Right lobe of liver (tissue), 6 donors: ENCODE measurements around the gene NOVA2. TPM values are rescaled to one million over a fixed set of nuclear protein-coding genes. Genes with fewer than 3 reads are reported as not detected.

Source experiments
- ATAC-seq, 4 donors: fragments of 200-7000 bp; cut with Tn5 transposase; one replicate each; pipeline ENCODE4 v1.9.1; 2020; ENCODE audit warnings: mild to moderate bottlenecking in 4 of 4, moderate library complexity in 4 of 4
- DNase-seq, 3 donors: peaks; one replicate each; pipeline ENCODE4 v3.0.0-alpha.2; 2020
- H3K27ac ChIP-seq, 3 donors: fragments of 200-600 bp; one replicate each; pipeline ENCODE4 v1.8.0; 2022
- H3K27me3 ChIP-seq, 2 donors: fragments of 200-600 bp; one replicate each; pipeline ENCODE4 v1.8.0; 2022
- H3K36me3 ChIP-seq, 4 donors: fragments of 200-600 bp; sonication (generic) in 1 of 4; one replicate each; pipeline versions ENCODE4 v1.5.1 to v1.8.0; 2017 to 2022; ENCODE audit warnings: control low read depth in 1 of 4
- H3K4me1 ChIP-seq, 4 donors: fragments of 200-600 bp; sonication (generic) in 1 of 4; one replicate each; pipeline versions ENCODE4 v1.5.1 to v1.8.0; 2017 to 2022; ENCODE audit warnings: control low read depth in 1 of 4
- H3K4me3 ChIP-seq, 3 donors: fragments of 200-600 bp; one replicate each; pipeline ENCODE4 v1.8.0; 2022
- H3K9me3 ChIP-seq, 4 donors: fragments of 200-600 bp; sonication (generic) in 1 of 4; one replicate each; pipeline versions ENCODE4 v1.5.1 to v1.8.0; 2017 to 2022; ENCODE audit warnings: control low read depth in 1 of 4
- CTCF ChIP-seq, 4 donors: fragments of 200-600 bp in 3 of 4; fragments of 450-650 bp in 1 of 4; IDR thresholded peaks; one replicate each; pipeline versions ENCODE4 v1.5.1 to v1.8.0; 2016 to 2022; ENCODE audit warnings: antibody characterized with exemption in 4 of 4, mild to moderate bottlenecking in 2 of 4
- POLR2A ChIP-seq: fragments of 450-650 bp; IDR thresholded peaks from one replicate; pipeline ENCODE4 v1.6.1; 2017; ENCODE audit warnings: antibody characterized with exemption, mild to moderate bottlenecking
- WGBS: methylation state at CpG from one replicate; pipeline ENCODE4 v1.1.6; 2018; ENCODE audit warnings: low coverage, low lambda C conversion rate; ENCODE audit not compliant: insufficient coverage; ENCODE audit errors: missing lambda C conversion rate; 5-methylcytosine and 5-hydroxymethylcytosine counted together
- intact Hi-C, 2 donors: fragments of 100-400 bp; cut with DNase I; formaldehyde crosslinking; loops; one replicate each; pipeline versions ENCODE4 v1.11.2 to v1.14.1; 2022
- total RNA-seq, 6 experiments: library from RNA; depleted of rRNA in 2 of 6; stranded (reverse); fragments of >200 nt in 2 of 6; fragmentation: NEBNext Ultra II Directional in 3 of 6; extraction: Animal tissue kit (Norgen Biotek cat#: 25700) in 3 of 6; gene quantifications; one replicate each; pipeline versions ENCODE4 v1.1.0 to v1.2.4, GENCODE V29; 2016 to 2023
- donor health status: DM: no; HTN: yes; CAD: no.
- donor health status: DM: no; HTN: no; CAD: no.
- donor health status: DM: no; HTN: no; CAD: no.
- donor health status: DM: no; HTN: yes; CAD: no.
- donor health status: DM: no; HTN: yes; CAD: no.

NOVA2 gene
- total RNA-seq, 6 experiments from 2014 or later, result 0.66 to 2.5 (median 0.85) TPM

- intact Hi-C loops, result loop anchor here in 1 of 2 donors (10.0 kb wide), 1 partner anchor 193 kb away; no protein-coding TSS in a partner anchor
- Histone ChIP-seq H3K4me1 (peaks cover 0 to 21% (median 0%) of the 10 kb centered on the region in 4 donors), H3K36me3 (no peaks in the 10 kb centered on the region), H3K9me3 (no peaks in the 10 kb centered on the region), H3K27ac (no peak overlapping the region), H3K4me3 (no peak overlapping the region), H3K27me3 (peaks cover 0 to 11% of the 10 kb centered on the region in 2 donors)
- 76% methylated on average over 5 of the region's 15 CpGs for WGBS
- DNase-seq, result peak in 1 of 3 donors; percentile 51
- no peak for ATAC-seq
- no peak for TF ChIP-seq CTCF (IDR thresholded peaks at IDR 0.05)
- TF ChIP-seq POLR2A, result no peak
These were observed 44.4 kb upstream of the NOVA2 start for GRCh38 chr19:46017874-46018675.

- Histone ChIP-seq H3K9me3 (no peaks in the 10 kb centered on the region), H3K4me3 (no peak overlapping the region), H3K36me3 (no peaks in the 10 kb centered on the region), H3K27me3 (peaks cover 0 to 11% of the 10 kb centered on the region in 2 donors), H3K4me1 (peaks cover 0 to 21% (median 0%) of the 10 kb centered on the region in 4 donors), H3K27ac (no peak overlapping the region)
- 0% methylated on average over 1 of the region's 7 CpGs for WGBS
- intact Hi-C loops, result loop anchor here in 1 of 2 donors (10.0 kb wide), 1 partner anchor 192 kb away; no protein-coding TSS in a partner anchor
- TF ChIP-seq CTCF (IDR thresholded peaks at IDR 0.05), result no peak
- TF ChIP-seq POLR2A, result no peak
- DNase-seq (no peak), ATAC-seq (no peak)
These were observed 43.4 kb upstream of the NOVA2 start for GRCh38 chr19:46017095-46017429.

- no peaks in the 10 kb centered on the region for H3K36me3 ChIP-seq
- under 1% methylated on average over 37 of the region's 48 CpGs for WGBS
- no peaks in the 10 kb centered on the region for H3K9me3 ChIP-seq
- H3K27me3 ChIP-seq, result peaks cover 0 to 11% of the 10 kb centered on the region in 2 donors
- DNase-seq (peak; percentile 84 to 87 (median 84)), ATAC-seq (peak; percentile 86 to 94 (median 90))
- H3K27ac ChIP-seq, result no peak overlapping the region
- TF ChIP-seq POLR2A (no peak), CTCF (IDR thresholded peaks at IDR 0.05) (peak; percentile 57 to 90 (median 88))
- intact Hi-C loops, result loop anchor here in 1 of 2 donors (10.0 kb wide), 1 partner anchor 192 kb away; no protein-coding TSS in a partner anchor
- peak overlapping the region; percentile 48 to 58 (median 53) for H3K4me3 ChIP-seq
- peaks cover 0 to 21% (median 0%) of the 10 kb centered on the region in 4 donors for H3K4me1 ChIP-seq
These were observed 42.9 kb upstream of the NOVA2 start for GRCh38 chr19:46016426-46017094.

- Histone ChIP-seq H3K4me3 (peak overlapping the region; percentile 48 to 58 (median 53)), H3K27me3 (peaks cover 0 to 11% of the 10 kb centered on the region in 2 donors), H3K9me3 (no peaks in the 10 kb centered on the region), H3K36me3 (no peaks in the 10 kb centered on the region), H3K4me1 (peaks cover 0 to 21% (median 0%) of the 10 kb centered on the region in 4 donors), H3K27ac (no peak overlapping the region)
- peak in 2 of 3 donors; percentile 34 to 54 for DNase-seq
- TF ChIP-seq CTCF (IDR thresholded peaks at IDR 0.05), result no peak
- no peak for TF ChIP-seq POLR2A
- WGBS, result 12% methylated on average over 11 of the region's 63 CpGs
- intact Hi-C loops, result loop anchor here in 1 of 2 donors (10.0 kb wide), 1 partner anchor 191 kb away; no protein-coding TSS in a partner anchor
- peak in 3 of 4 donors; percentile 1 to 8 (median 3) for ATAC-seq
These were observed 42.2 kb upstream of the NOVA2 start for GRCh38 chr19:46015687-46016425.
